ENCODE results near the gene GOLGA6C.
"Not testable (repeated sequence)": the region's sequence is repeated elsewhere in the genome, so short reads cannot be mapped to it uniquely, and the experiment has no call there.

GOLGA6C gene

GRCh38 chr15:75225951-75226732, 32.0 kb upstream of the GOLGA6C start:
- no peak for DNase-seq
- intact Hi-C loops (cut with DNase I) = no loop called here

GRCh38 chr15:75227112-75227511, 31.0 kb upstream of the GOLGA6C start:
- DNase-seq; intact Hi-C loops (cut with DNase I): not testable (repeated sequence)

- DNase-seq = no peak
- intact Hi-C loops (cut with DNase I) = no loop called here
These were observed 30.4 kb upstream of the GOLGA6C start for GRCh38 chr15:75227663-75228280.

DNA sequence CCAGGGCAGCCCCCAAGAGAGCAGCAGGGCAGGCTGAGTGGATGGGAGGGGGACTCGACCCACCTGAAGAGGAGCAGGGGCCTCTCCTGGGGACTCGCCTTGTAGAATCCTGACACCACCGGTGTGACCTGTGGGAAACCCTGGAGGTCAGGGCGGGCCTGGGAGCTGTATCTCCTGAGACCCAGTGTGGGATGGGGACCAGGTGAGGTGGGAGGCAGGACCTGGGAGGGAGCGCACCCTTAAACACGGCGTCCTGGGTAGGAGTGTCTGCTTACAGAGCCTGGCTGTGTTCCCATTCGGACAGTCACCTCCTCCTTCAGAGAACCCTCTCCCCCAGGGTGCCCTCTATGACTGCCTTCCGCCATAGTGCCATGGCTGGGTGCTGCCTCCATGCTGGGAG, 29.3 kb upstream of the GOLGA6C start:
- intact Hi-C loops (cut with DNase I) = no loop called here
- DNase-seq = no peak

DNA sequence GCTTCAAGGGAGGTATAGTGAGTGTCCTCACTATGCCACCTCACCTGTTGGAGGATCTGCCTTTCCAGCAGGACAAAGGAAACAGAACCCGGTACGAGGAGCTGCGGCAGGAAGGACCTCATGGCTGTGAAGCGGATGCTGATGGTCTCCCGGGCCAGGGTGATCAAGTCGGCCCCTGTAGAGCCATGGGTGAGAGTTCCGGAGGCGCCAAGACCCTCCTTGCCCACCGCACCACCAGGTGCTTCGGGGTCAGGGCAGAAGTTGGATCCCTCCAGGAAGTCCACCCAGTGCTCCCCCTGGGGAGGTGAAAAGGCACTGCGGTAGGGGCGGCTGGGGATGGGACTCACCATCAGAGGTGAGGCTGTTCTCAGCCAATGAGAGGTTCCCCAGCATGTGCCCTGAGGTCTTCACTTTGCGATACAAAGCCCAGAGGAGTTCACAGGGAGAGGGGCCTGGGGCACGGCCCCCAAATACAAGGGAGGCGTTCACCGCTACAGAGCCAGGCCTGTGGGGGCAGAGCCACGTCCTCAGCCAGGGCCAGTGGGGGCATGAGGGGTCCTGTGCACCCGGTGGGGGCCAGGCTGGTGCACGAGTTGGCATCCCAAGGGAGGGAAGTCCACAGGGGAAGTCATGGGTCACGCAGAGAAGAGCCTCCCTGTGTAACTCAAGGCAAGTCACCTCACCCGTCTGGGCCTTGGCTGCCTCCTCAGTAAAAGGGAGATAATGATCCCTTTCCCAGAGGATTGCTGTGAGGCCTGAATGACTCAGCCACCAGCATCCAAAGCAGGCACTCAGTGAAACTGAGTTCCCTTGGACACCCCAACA, 28.7 kb upstream of the GOLGA6C start:
- intact Hi-C loops (cut with DNase I) = no loop called here
- DNase-seq = no peak

DNA sequence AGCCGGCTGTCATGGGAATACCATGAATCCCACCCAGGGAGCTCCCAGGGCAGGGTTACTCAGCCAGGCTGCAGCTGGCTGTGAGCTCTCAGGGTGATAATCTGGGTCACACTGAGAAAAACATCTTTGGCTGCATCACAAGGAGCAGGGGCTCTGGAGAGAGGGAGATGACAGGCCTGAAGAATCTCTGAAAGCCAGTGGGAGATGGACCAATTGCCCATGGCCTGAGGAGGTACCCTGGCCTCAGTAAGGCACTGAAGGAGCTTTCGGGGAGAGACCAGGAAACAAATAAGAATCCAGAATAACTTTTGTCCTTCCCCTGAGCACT, 28.2 kb upstream of the GOLGA6C start:
- intact Hi-C loops (cut with DNase I) = no loop called here
- DNase-seq = no peak

- intact Hi-C loops (cut with DNase I) = no loop called here
- no peak for DNase-seq
These were observed 27.4 kb upstream of the GOLGA6C start for GRCh38 chr15:75230551-75231371.

- intact Hi-C loops (cut with DNase I) = no loop called here
These were observed 26.3 kb upstream of the GOLGA6C start for GRCh38 chr15:75231836-75232235.

DNA sequence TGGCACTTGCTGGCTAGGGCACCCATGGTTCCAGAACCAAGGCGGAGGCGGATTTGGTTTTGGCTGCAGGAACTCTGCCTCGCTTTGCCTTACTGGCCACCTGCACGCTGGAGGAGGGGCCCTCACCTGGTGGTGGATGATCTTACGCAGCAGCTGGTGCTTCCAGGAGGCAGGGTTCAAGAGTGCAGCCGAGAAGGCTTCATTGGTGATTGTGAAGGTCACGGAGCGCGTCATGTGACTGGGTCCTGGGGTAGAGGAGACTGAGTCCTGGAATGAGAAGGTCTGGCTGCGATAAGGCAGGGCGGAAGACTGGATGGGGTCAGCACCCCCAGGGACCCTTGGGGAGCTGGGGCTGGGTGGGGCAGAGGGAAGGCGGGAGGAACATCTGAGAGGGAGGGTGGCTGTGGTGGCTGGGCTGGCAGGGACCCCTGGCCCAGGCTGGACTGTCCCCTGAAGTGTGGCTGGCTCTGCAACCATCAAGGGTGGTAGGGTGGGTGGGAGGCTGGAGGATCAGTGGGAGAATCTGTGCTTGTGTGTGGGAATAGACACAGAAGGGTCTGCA, 25.8 kb upstream of the GOLGA6C start:
- no peak for DNase-seq
- intact Hi-C loops (cut with DNase I) = no loop called here

More at GRCh38 chr15:75231836-75232235, 26.3 kb upstream of the GOLGA6C start:
- no peak for DNase-seq

- DNase-seq = no peak
- intact Hi-C loops (cut with DNase I) = no loop called here
These were observed 25.2 kb upstream of the GOLGA6C start for GRCh38 chr15:75232826-75233503.

- DNase-seq = no peak
- intact Hi-C loops (cut with DNase I) = no loop called here
These were observed 24.5 kb upstream of the GOLGA6C start for GRCh38 chr15:75233504-75234190.

DNA sequence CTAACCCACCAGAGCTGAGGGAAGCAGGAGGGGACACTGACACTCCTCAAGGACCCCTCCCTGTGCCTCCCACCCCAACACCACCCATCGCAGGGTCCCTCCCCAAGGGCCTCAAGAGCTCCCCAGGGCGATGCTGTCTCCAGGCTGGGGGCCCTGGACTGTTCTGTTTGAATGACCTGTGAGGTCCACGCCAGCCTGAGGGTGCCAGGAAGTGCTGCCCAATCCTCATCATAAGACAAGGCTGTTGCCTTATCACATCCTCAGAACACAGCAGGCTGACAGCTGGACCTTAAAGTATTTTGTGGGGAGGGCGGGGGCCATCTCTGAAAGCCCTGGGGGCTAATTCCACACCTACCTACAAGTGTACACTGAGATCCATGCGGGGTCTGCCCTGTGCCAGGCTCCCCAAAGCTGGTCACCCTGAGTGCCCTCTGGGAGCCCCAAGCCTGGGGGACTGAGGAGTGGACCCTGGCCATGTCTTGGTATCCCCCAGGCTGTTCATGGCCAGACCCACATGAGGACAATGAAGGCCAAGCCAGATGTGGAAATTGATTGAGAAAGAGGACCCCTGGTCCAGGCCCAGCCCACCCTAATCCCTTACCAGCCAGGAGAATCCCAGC, 23.8 kb upstream of the GOLGA6C start:
- no peak for DNase-seq

GRCh38 chr15:75235051-75235673, 23.0 kb upstream of the GOLGA6C start:
- DNase-seq = peak in 1 of 42 donors; percentile 15
- intact Hi-C loops (cut with DNase I) = no loop called here

More for the DNA sequence above, 23.8 kb upstream of the GOLGA6C start:
- intact Hi-C loops (cut with DNase I) = no loop called here

- DNase-seq = peak in 1 of 42 donors; percentile 23
- intact Hi-C loops (cut with DNase I) = no loop called here
These were observed 22.1 kb upstream of the GOLGA6C start for GRCh38 chr15:75235760-75236729.

DNA sequence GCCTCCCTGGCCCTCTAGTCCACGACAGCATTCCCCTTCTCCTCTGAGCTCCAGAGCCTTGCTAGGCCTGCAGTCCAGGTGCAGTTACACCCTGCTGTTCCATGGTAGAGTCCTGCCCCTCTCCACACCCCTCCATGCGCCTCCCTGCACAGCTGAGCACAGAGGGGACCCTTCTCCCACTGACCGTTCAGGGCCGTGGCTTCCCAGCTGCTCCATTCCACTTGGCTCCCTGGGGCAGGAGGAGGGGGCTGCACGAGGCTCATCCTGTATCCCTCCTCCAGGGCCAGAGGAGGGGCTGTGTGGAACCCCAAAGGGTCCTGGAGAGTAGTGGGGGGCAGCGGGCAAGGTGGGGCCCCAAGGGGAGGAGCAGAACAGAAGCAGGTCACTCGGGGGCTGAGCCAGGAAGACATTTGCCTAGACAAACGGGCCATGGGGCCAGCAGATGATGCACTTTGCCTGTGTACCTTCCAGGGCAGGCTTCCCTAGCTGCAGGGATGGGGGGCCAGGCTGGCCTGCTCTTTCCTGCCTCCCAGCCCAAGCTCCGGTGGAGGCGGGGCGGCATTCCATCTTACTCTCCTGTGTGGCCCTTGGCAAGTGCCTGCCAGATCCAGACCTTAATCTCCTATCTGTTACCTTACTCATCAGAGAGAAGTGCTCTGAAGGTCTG, 20.7 kb upstream of the GOLGA6C start:
- intact Hi-C loops (cut with DNase I) = no loop called here
- DNase-seq = peak in 2 of 42 donors; percentile 1 to 22
